ENCODE measurements around the gene ITPR2.

GRCh38 chr12:26830783-26831551 lies 2.0 kb downstream of the ITPR2 start:
- no peak for TF ChIP-seq KLF15 (CRISPR knock-in tag; IDR thresholded peaks at IDR 0.05; ENCODE audit: borderline replicate concordance)
- no peak for TF ChIP-seq ARID2 (CRISPR knock-in tag; IDR thresholded peaks at IDR 0.05; ENCODE audit: borderline replicate concordance)
- no peak for TF ChIP-seq CBX2 (IDR thresholded peaks at IDR 0.05; ENCODE audit: low read depth, low read length)
- TF ChIP-seq CBX2 (CRISPR knock-in tag; IDR thresholded peaks at IDR 0.05; ENCODE audit: low read depth) = no peak
- no peak for TF ChIP-seq CTCF (CRISPR knock-in tag; IDR thresholded peaks at IDR 0.05)
- no peak for TF ChIP-seq RELA (CRISPR knock-in tag; IDR thresholded peaks at IDR 0.05)
- TF ChIP-seq TEAD3 (CRISPR knock-in tag; optimal IDR thresholded peaks at IDR 0.05; ENCODE audit: borderline replicate concordance) = no peak
- TF ChIP-seq POLR2A (IDR thresholded peaks at IDR 0.05; ENCODE audit: insufficient read depth in 1 of 2, low read depth in 2 of 2, low read length in 2 of 2) = peak in 1 of 2 experiments; percentile 43; a peak in 1 of 4 replicates
- TF ChIP-seq NFE2 (CRISPR knock-in tag; IDR thresholded peaks at IDR 0.05) = no peak
- peak; percentile 47 for TF ChIP-seq POLR2AphosphoS5 (IDR thresholded peaks at IDR 0.05; ENCODE audit: low read depth, low read length)
- no peak for TF ChIP-seq ZBTB4 (CRISPR knock-in tag; IDR thresholded peaks at IDR 0.05; ENCODE audit: borderline replicate concordance)
- TF ChIP-seq ZFP1 (CRISPR knock-in tag; IDR thresholded peaks at IDR 0.05) = no peak
